Caco-2 (cell line): ENCODE results near the gene KRT9. TPM values are rescaled to one million over a fixed set of nuclear protein-coding genes. Genes with fewer than 3 reads are reported as not detected.

Experiments
- BruUV-seq: library from RNA; stranded (reverse); fragments of 400-500 nt; replicated peaks from 2 replicates; lab custom pipeline; 2021; lab: Mats Ljungman, UMichigan
- CTCF ChIA-PET: fragments of 300-600 bp; sonication (Branson Sonifier 250); formaldehyde crosslinking; loops from one replicate; lab custom pipeline; 2022; ENCODE audit warnings: antibody characterized with exemption; lab: Charles Lee
- POLR2A ChIA-PET: fragments of 300-600 bp; sonication (Branson Sonifier 250); formaldehyde crosslinking; loops from one replicate; lab custom pipeline; 2022; ENCODE audit warnings: antibody characterized with exemption; lab: Charles Lee
- DNase-seq, 2 experiments: peaks; one replicate each; pipeline versions ENCODE4 v3.0.0 to v3.0.0-alpha.2; 2020 to 2022
- H3K27me3 ChIP-seq: replicated peaks from 2 replicates; pipeline ENCODE4 v1.6.0; 2011; ENCODE audit warnings: low read length; ENCODE audit not compliant: control insufficient read depth, insufficient read depth
- H3K36me3 ChIP-seq: 2 replicates; pipeline ENCODE4 v1.5.1; 2011; ENCODE audit warnings: low read length; ENCODE audit not compliant: control insufficient read depth, insufficient read depth
- H3K4me1 ChIP-seq: fragments of 250-450 bp; sonication (Bioruptor Pico); 2 replicates; pipeline ENCODE4 v1.5.1; 2020; ENCODE audit warnings: mild to moderate bottlenecking
- H3K4me3 ChIP-seq: 2 replicates; pipeline ENCODE4 v1.5.1; 2011; ENCODE audit warnings: low read depth, mild to moderate bottlenecking, control low read depth, low read length
- H3K9me3 ChIP-seq: fragments of 250-450 bp; sonication (Bioruptor Pico); 2 replicates; pipeline ENCODE4 v1.5.1; 2020; ENCODE audit warnings: mild to moderate bottlenecking, moderate library complexity
- H3K27ac Mint-ChIP-seq: one replicate; pipeline ENCODE4 v1.8.0; 2022; ENCODE audit warnings: mixed read lengths; ENCODE audit not compliant: unreplicated experiment
- H3K27me3 Mint-ChIP-seq: one replicate; pipeline ENCODE4 v1.8.0; 2022; ENCODE audit warnings: mixed read lengths; ENCODE audit not compliant: insufficient read depth, unreplicated experiment
- H3K36me3 Mint-ChIP-seq: one replicate; pipeline ENCODE4 v1.8.0; 2022; ENCODE audit warnings: mild to moderate bottlenecking, mixed read lengths; ENCODE audit not compliant: insufficient read depth, unreplicated experiment
- H3K4me1 Mint-ChIP-seq: one replicate; pipeline ENCODE4 v1.8.0; 2022; ENCODE audit warnings: low read depth, mixed read lengths; ENCODE audit not compliant: unreplicated experiment
- H3K4me3 Mint-ChIP-seq: one replicate; pipeline ENCODE4 v1.8.0; 2022; ENCODE audit warnings: mild to moderate bottlenecking, moderate library complexity, mixed read lengths; ENCODE audit not compliant: unreplicated experiment
- H3K9me3 Mint-ChIP-seq: one replicate; pipeline ENCODE4 v1.8.0; 2022; ENCODE audit warnings: mixed read lengths; ENCODE audit not compliant: unreplicated experiment
- CTCF ChIP-seq, 2 experiments: fragments of 200-600 bp in 1 of 2; IDR thresholded peaks; 1 replicate in 1 of 2; 2 replicates in 1 of 2; pipeline versions ENCODE4 v1.5.1 to v1.8.0; 2011 to 2022; ENCODE audit warnings: antibody characterized with exemption in 1 of 2, control low read depth in 1 of 2, inconsistent platforms in 1 of 2, low read depth in 1 of 2, low read length in 1 of 2, mild to moderate bottlenecking in 1 of 2, moderate library complexity in 1 of 2; ENCODE audit not compliant: insufficient read depth in 1 of 2, severe bottlenecking in 1 of 2, unreplicated experiment in 1 of 2
- intact Hi-C: fragments of 100-400 bp; cut with micrococcal nuclease; formaldehyde crosslinking; loops from one replicate; pipeline ENCODE4 v1.10.0; 2022; ENCODE audit not compliant: unreplicated experiment
- total RNA-seq: library from RNA; stranded (reverse); gene quantifications from 2 replicates; pipeline ENCODE4 v1.2.3, GENCODE V29; 2022

KRT9 gene
- total RNA-seq, 1 experiment from 2014 or later: not detected

- peak overlapping the region; percentile 91 for H3K27ac Mint-ChIP-seq
- H3K4me3 Mint-ChIP-seq: no peak overlapping the region
- no TSS peak for BruUV-seq
- H3K27me3 Mint-ChIP-seq: no peaks in the 10 kb centered on the region
- H3K4me3 ChIP-seq: no peak overlapping the region
- peaks cover 80% of the 10 kb centered on the region for H3K4me1 ChIP-seq
- POLR2A ChIA-PET: interaction anchor here (2.3 kb wide), 1 partner anchor 10 kb away, joined by 24 read pairs; the partner anchor contains the start of gene KRT19
- peaks cover 15% of the 10 kb centered on the region for H3K36me3 Mint-ChIP-seq
- DNase-seq: peak in 1 of 2 experiments; percentile 30
- CTCF ChIA-PET: interaction anchor here (0.7 to 1.5 kb wide), 3 partner anchors 11 to 111 kb away, joined by 4 to 10 read pairs (median 4); no protein-coding TSS in a partner anchor
- no peaks in the 10 kb centered on the region for H3K9me3 ChIP-seq
- H3K36me3 ChIP-seq: no peaks in the 10 kb centered on the region
- H3K27me3 ChIP-seq: no peaks in the 10 kb centered on the region
- H3K4me1 Mint-ChIP-seq: peaks cover 81% of the 10 kb centered on the region
- TF ChIP-seq CTCF (IDR thresholded peaks at IDR 0.05; ENCODE audit: insufficient read depth in 1 of 2, low read depth in 1 of 2, low read length in 1 of 2, severe bottlenecking in 1 of 2, unreplicated experiment in 1 of 2): no peak
- no peaks in the 10 kb centered on the region for H3K9me3 Mint-ChIP-seq
- intact Hi-C loops: no loop called here
These were observed 34.3 kb downstream of the KRT9 start for GRCh38 chr17:41537614-41537954.

- ChIA-PET POLR2A (interaction anchor here (1.5 to 2.3 kb wide), 3 partner anchors 8 to 9 kb away, joined by 6 to 24 read pairs (median 8); partner anchors contain the start of gene KRT19), CTCF (interaction anchor here (0.6 to 1.5 kb wide), 8 partner anchors 9 to 680 kb away, joined by 3 to 13 read pairs (median 4); partner anchors contain the start of gene KRT19)
- Histone ChIP-seq H3K9me3 (no peaks in the 10 kb centered on the region), H3K4me1 (peaks cover 75% of the 10 kb centered on the region), H3K4me3 (no peak overlapping the region), H3K27me3 (no peaks in the 10 kb centered on the region), H3K36me3 (no peaks in the 10 kb centered on the region)
- Mint-ChIP-seq H3K4me3 (peak overlapping the region; percentile 43), H3K36me3 (peaks cover 15% of the 10 kb centered on the region), H3K9me3 (no peaks in the 10 kb centered on the region), H3K27me3 (no peaks in the 10 kb centered on the region), H3K27ac (peak overlapping the region; percentile 91), H3K4me1 (peaks cover 81% of the 10 kb centered on the region)
- no TSS peak for BruUV-seq
- no peak for TF ChIP-seq CTCF (IDR thresholded peaks at IDR 0.05; ENCODE audit: insufficient read depth in 1 of 2, low read depth in 1 of 2, low read length in 1 of 2, severe bottlenecking in 1 of 2, unreplicated experiment in 1 of 2)
- DNase-seq: no peak
- intact Hi-C loops: loop anchor here (1.0 kb wide), 2 partner anchors 7 to 9 kb away; partner anchors contain the start of gene KRT19
These were observed 34.9 kb downstream of the KRT9 start for GRCh38 chr17:41536741-41537613.

DNA sequence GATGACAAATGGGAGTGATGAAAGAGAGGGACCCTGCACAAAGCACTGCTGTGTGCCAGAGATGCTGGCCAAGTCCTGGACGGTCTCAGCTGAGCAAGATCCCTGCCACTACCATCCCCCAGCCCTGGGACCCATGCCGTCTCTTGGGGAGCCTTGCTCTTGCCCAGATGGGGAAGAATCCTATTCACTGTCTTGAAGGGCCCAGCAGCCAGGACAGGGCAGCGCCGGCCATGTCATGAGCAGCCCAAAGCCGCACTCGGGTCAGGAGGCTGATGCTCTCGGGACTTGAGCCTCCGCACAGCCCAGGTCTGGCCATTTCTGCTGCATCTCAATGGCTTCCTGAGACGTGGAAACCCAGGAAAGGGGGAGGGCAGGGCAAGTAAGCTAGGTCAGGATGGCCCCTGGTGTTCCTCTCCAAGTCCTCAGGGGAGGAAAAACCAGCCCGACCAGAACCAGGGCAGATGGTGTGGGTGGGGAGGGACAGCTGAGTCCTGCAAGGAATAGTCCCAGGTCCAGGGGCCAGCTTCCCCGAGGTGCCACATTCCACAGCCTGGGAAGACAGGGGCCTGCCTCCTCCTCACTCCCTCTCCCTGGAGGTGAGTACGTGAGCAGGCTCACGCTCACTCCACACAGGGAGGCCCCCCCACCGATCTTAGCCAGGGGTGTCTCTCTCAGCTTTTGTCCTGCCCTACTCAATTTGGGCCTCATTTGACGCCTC, 35.9 kb downstream of the KRT9 start:
- intact Hi-C loops: loop anchor here (1.0 kb wide), 2 partner anchors 8 kb away; partner anchors contain the start of gene KRT19
- Histone ChIP-seq H3K36me3 (no peaks in the 10 kb centered on the region), H3K4me1 (peaks cover 69% of the 10 kb centered on the region), H3K27me3 (no peaks in the 10 kb centered on the region), H3K9me3 (no peaks in the 10 kb centered on the region), H3K4me3 (no peak overlapping the region)
- peaks cover 78% of the 10 kb centered on the region for H3K4me1 Mint-ChIP-seq
- no TSS peak for BruUV-seq
- ChIA-PET CTCF (interaction anchor here (0.6 to 1.4 kb wide), 9 partner anchors 8 to 127 kb away, joined by 3 to 13 read pairs (median 3); partner anchors contain the start of gene KRT19), POLR2A (interaction anchor here (0.6 to 1.8 kb wide), 6 partner anchors 8 to 717 kb away, joined by 3 to 8 read pairs (median 4); partner anchors contain the start of gene KRT19)
- peak overlapping the region; percentile 43 for H3K4me3 Mint-ChIP-seq
- H3K27me3 Mint-ChIP-seq: no peaks in the 10 kb centered on the region
- peaks cover 15% of the 10 kb centered on the region for H3K36me3 Mint-ChIP-seq
- TF ChIP-seq CTCF (IDR thresholded peaks at IDR 0.05; ENCODE audit: insufficient read depth in 1 of 2, low read depth in 1 of 2, low read length in 1 of 2, severe bottlenecking in 1 of 2, unreplicated experiment in 1 of 2): no peak
- no peaks in the 10 kb centered on the region for H3K9me3 Mint-ChIP-seq
- peak; percentile 95 to 99 for DNase-seq
- H3K27ac Mint-ChIP-seq: peak overlapping the region; percentile 91
